Urinary bladder (tissue), 4 donors: ENCODE measurements around the gene F3. TPM values are rescaled to one million over a fixed set of nuclear protein-coding genes. Genes with fewer than 3 reads are reported as not detected.
A peak's percentile ranks its signal among the peaks of the same experiment; 100 is the strongest.

ENCODE experiments used
- DNase-seq: peaks from one replicate; pipeline ENCODE4 v3.0.0-alpha.2; 2015; ENCODE audit errors: extremely low spot score
- H3K27ac ChIP-seq: one replicate; pipeline ENCODE4 v1.5.1; 2013; ENCODE audit warnings: low read depth, mild to moderate bottlenecking, moderate library complexity
- H3K36me3 ChIP-seq: one replicate; pipeline ENCODE4 v1.6.1; 2013; ENCODE audit warnings: mild to moderate bottlenecking, moderate library complexity; ENCODE audit not compliant: insufficient read depth
- H3K4me1 ChIP-seq: one replicate; pipeline ENCODE4 v1.6.1; 2013; ENCODE audit warnings: mild to moderate bottlenecking, moderate library complexity; ENCODE audit not compliant: insufficient read depth
- H3K4me3 ChIP-seq: one replicate; pipeline ENCODE4 v1.5.1; 2013; ENCODE audit warnings: low read depth, low read length
- WGBS: extraction: QIAGEN DNeasy Blood & Tissue Kit; methylation state at CpG from one replicate; pipeline ENCODE4 v1.1.7; 2013; 5-methylcytosine and 5-hydroxymethylcytosine counted together
- polyA plus RNA-seq: library from polyadenylated mRNA; stranded (reverse); fragments of 200-250 nt; gene quantifications from one replicate; pipeline ENCODE4 v1.2.3, GENCODE V29; 2013
- total RNA-seq: library from RNA; depleted of rRNA; stranded (reverse); fragments of >200 nt; gene quantifications from one replicate; pipeline ENCODE4 v1.2.3, GENCODE V29; 2014
- donor health status: healthy with polysubstance abuse.
- donor health status: healthy.

F3 gene
- total and polyA plus RNA-seq, 2 donors, result 9.7 to 97.0 TPM

DNA sequence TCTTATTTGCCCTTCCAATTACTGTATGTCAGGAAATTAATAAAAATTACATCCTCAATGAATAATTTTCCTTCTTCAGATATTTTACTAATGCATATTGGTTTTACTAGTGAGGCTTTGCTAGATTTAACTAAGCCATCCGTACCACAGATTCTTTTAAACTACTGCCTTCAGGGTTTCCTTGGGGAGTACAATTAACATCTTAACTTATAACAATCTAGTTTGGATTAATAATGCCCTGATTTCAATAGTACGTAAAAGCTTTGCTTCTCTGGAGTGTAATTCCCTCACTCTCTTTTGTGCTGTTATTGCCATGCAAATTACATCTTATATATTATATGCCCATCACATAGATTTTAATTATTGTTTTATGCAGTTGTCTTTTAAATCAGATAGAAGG is 24.3 kb upstream of the F3 start:
- Histone ChIP-seq H3K27ac (no peak overlapping the region), H3K4me1 (no peaks in the 10 kb centered on the region), H3K36me3 (no peaks in the 10 kb centered on the region), H3K4me3 (no peak overlapping the region)
- DNase-seq, result no peak
- 97% methylated on average over 2 of the region's 2 CpGs for WGBS

DNA sequence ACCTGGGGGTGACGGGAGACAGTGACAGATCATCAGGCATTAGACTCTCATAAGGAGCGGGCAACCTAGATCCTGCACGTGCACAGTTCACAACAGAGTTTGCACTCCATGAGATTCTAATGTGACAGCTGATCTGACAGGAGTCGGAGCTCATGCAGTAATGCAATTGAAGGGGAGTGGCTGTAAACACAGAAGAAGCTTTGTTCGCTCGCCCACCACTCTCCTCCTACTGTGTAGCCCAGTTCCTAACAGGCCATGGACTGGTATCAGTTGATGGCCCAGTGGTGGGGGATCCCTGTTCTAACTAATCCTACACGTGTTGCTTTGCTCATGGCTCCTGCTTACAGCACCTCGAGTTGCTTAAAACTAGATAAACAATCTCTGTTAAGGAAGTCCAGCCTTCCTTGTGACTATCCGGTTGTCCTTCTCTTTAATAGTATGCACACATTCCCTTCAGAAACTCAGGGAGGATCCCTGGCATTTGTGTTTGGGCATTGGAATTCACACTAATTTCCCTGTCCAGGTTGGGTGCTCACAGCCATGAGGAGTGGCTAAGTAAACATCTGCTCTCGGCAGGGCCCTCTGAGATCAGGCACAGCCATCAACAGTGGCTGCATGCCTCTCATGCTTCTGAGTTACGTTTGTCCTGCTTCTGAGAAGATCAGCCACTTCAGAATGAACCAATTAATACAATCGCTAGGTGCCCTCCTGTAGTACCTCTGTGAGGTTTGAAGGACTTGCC is 21.1 kb upstream of the F3 start:
- DNase-seq, result no peak
- WGBS, result 72% methylated on average over 12 of the region's 12 CpGs
- no peak overlapping the region for H3K27ac ChIP-seq
- no peaks in the 10 kb centered on the region for H3K36me3 ChIP-seq
- H3K4me3 ChIP-seq, result no peak overlapping the region
- no peaks in the 10 kb centered on the region for H3K4me1 ChIP-seq

DNA sequence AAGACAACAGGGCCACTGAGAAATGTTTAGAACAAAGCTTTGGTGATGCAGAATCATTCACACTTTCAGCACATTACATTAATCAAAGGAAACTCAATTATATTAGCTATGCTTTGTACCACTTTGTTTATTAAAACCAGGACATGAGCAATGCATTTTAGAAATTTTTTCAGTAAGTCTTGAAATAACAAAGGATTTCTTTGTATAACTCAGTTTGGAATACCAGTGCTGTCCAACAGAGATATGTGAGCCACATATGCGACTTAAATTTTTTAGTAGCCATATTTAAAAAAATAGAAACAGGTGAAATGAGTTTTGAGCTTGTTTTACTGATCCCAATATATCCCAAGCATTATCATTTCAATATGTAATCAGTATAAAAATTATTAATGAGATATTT is 18.8 kb upstream of the F3 start:
- Histone ChIP-seq H3K4me1 (no peaks in the 10 kb centered on the region), H3K4me3 (no peak overlapping the region), H3K36me3 (no peaks in the 10 kb centered on the region), H3K27ac (no peak overlapping the region)
- 41% methylated on average over 1 of the region's 1 CpG for WGBS
- no peak for DNase-seq

DNA sequence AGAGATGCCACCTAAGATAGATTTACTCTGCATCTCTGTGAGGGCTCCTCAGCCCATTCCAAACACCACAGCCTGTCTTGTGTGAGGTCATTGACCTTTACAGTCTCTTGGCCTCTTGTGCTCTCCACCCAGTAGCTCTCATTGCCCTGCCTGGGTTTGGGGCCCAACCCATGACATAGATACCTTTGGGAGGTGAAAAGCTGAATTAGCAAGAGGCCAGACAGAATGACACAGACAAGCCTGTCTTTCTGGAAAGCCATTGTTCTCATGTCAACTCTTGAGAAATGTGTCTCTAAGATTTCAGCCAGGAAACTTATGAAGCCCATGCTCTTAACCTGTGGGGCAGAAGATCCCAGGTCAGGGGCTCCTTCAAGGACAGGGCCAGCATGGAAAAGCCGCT is 18.4 kb upstream of the F3 start:
- Histone ChIP-seq H3K36me3 (no peaks in the 10 kb centered on the region), H3K4me3 (no peak overlapping the region), H3K4me1 (no peaks in the 10 kb centered on the region), H3K27ac (no peak overlapping the region)
- 86% methylated on average over 1 of the region's 1 CpG for WGBS
- no peak for DNase-seq

DNA sequence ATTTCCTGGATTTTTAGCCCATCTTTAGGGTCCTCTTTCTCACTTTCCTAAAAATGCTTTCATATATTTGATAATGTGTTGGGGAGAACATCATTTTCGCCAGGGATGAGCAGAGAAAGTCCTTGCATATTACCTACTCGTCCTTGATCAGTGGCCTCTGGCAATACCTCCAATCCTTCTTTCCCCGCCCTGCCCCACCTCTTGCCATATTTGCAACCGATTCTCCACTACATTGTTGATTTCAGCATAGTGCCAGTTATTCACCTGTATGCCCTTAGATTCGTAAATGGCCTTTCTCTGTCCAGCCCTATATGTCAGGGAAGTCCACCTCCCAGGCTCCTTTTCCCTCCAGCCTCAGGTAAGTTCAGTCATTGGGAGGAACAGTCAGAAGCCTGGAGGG is 13.5 kb upstream of the F3 start:
- 95% methylated on average over 5 of the region's 5 CpGs for WGBS
- Histone ChIP-seq H3K4me1 (no peaks in the 10 kb centered on the region), H3K4me3 (no peak overlapping the region), H3K36me3 (no peaks in the 10 kb centered on the region), H3K27ac (no peak overlapping the region)
- no peak for DNase-seq

DNA sequence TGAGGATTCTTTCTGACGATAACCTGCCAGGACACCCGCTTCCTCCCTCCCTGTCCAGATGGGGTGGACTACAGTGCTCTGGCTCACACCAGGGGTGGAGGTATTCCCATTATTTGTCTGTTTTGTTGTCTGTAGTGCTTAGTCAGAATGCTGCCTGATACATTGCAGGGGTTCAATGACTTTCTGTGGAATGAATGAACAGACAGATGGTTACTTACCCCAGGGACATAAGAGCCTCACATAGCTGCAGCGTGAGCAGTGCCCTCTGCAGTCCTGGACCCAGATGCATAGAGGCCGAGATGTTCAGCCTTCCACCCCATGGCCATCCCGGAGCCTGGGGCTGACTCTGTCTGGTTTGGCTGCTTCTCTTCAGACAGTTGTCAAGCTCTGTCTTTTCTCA is 13.0 kb upstream of the F3 start:
- no peak for DNase-seq
- H3K4me1 ChIP-seq, result no peaks in the 10 kb centered on the region
- no peak overlapping the region for H3K27ac ChIP-seq
- no peaks in the 10 kb centered on the region for H3K36me3 ChIP-seq
- WGBS, result 92% methylated on average over 5 of the region's 5 CpGs
- no peak overlapping the region for H3K4me3 ChIP-seq

DNA sequence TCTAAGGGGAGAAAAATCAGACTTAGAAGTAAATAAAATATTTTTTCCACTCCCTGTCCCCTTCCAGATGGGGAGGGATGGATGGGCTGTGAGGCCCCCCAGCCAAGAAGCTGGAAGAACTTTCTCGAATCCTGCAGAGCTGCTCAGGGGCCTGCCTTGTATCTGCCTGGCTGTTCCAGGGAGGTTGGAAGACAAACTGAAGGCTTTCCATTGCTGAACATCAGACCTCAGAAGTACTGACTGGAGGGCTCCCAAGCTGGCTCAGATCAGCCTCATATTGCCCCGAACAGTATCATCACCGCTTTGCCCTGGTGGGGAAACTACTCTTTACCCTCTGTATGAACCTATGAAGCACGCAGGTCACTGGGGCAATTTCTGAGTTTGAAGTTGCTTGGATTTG is 12.4 kb upstream of the F3 start:
- DNase-seq, result no peak
- H3K27ac ChIP-seq, result no peak overlapping the region
- no peaks in the 10 kb centered on the region for H3K36me3 ChIP-seq
- H3K4me3 ChIP-seq, result no peak overlapping the region
- whole genome bisulfite sequencing, result 80% methylated on average over 4 of the region's 4 CpGs
- H3K4me1 ChIP-seq, result no peaks in the 10 kb centered on the region

DNA sequence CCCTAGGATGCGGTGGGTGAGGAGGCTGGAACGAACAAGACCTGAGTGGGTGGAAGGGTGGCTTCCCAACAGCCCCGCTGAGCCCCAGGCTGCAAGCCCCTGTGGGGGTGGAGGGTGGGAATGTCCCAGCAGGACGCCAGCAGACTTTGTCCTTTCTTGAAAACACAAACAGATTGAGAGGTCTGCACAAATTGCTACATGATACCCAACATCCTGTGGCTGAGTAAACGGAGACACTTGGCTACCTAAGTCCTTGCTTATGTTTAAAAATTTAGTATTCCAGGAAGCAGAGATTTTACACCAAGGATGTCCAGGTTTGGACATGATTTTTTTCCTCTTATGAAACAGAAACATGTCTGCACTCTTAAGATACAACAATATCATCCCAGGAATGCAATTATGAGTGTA is 11.8 kb upstream of the F3 start:
- peak overlapping the region; percentile 74 for H3K27ac ChIP-seq
- no peak for DNase-seq

DNA sequence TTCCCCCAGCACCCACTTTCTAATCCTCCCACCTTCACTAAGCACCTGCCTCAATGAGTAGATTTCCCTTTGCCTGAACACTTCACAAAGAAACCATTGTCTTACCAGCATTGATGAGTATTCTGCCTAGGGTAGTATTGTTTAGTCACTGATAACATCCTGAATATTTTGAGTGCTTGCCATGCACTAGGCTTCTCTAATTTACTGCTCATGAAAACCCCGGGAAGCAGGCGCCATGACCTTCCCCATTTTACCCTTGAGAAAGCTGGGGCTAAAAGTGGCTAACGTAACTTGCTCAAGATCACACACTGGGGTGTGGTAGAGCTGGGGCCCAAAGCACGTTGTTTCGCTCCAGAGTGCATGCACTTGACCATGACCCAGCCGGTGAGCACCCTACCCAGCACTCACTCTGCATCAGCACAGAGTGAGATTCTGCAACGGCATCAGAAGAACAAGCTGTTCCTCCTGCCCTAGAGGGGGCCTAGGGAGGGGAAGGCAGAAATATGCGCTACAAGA is 10.6 kb upstream of the F3 start:
- H3K27ac ChIP-seq, result peak overlapping the region; percentile 59
- no peaks in the 10 kb centered on the region for H3K4me1 ChIP-seq
- no peak overlapping the region for H3K4me3 ChIP-seq
- 82% methylated on average over 8 of the region's 8 CpGs for WGBS
- no peak for DNase-seq
- no peaks in the 10 kb centered on the region for H3K36me3 ChIP-seq

More for the DNA sequence above, 11.8 kb upstream of the F3 start:
- WGBS, result 55% methylated on average over 5 of the region's 5 CpGs
- Histone ChIP-seq H3K4me1 (no peaks in the 10 kb centered on the region), H3K36me3 (no peaks in the 10 kb centered on the region), H3K4me3 (no peak overlapping the region)

DNA sequence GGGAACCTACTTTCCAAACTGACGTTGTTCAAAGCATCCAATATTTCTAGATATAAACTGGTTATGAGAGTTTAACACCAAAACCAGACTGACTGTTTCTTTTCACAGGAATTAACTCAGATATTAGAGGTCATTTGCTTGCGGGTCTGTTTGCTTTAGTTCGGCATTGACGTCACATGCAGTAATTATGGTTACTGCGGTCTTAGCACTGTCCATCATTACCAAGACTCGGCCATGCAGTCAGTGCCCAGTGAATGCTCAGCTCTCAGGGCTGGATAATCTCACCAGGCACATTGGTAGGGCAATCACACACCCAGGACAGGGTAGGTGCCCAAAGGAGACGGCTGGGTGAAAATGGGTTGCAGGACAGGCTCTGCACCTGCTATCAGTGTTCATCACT is 9.9 kb upstream of the F3 start:
- Histone ChIP-seq H3K27ac (peak overlapping the region; percentile 77), H3K4me3 (no peak overlapping the region), H3K36me3 (no peaks in the 10 kb centered on the region), H3K4me1 (no peaks in the 10 kb centered on the region)
- WGBS, result 73% methylated on average over 7 of the region's 7 CpGs
- DNase-seq, result no peak

DNA sequence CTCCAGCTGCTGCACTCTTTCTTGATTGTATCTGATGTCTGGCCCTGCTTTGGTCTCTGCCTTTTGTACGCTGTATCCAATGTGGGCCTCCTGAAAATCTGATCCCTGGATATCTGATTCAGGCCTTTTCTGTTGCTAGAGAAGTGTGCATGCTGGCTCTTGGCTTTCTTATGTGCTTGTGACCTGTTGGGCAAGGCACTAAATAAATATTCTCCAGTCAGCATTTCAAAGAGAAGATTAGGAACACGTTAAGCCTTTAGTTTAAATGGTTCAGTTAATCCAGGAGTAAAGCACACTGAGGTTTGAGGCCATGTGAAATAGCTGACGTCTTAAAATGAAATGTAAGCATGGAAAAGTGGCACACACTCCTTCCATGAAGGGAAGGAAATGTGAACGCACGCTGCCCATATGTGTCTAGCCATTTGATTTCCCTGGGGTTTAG is 9.3 kb upstream of the F3 start:
- no peak overlapping the region for H3K4me3 ChIP-seq
- H3K36me3 ChIP-seq, result no peaks in the 10 kb centered on the region
- no peak for DNase-seq
- no peaks in the 10 kb centered on the region for H3K4me1 ChIP-seq
- H3K27ac ChIP-seq, result peak overlapping the region; percentile 78
- 34% methylated on average over 5 of the region's 5 CpGs for WGBS

DNA sequence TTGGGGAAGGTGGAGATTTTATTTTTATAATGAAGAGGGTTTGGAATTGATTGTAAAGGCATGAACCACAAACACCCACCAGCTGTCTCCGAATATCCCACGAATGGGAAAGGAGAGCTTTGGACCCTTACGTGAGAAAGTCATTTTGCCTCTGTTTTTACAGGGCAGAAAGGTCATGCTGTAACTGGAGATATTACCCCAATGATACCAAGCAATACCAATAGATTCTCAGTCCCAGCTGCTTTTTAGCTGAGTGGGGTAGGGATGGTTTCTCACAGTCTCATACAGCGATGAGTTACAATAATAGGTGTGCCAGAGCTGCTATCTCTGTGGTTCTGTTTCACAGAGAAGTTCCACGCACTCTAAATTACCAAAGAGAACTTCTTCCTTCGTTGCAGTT is 8.8 kb upstream of the F3 start:
- no peak for DNase-seq
- 62% methylated on average over 6 of the region's 6 CpGs for WGBS
- peak overlapping the region; percentile 78 for H3K27ac ChIP-seq
- H3K4me1 ChIP-seq, result no peaks in the 10 kb centered on the region
- H3K36me3 ChIP-seq, result no peaks in the 10 kb centered on the region
- no peak overlapping the region for H3K4me3 ChIP-seq

DNA sequence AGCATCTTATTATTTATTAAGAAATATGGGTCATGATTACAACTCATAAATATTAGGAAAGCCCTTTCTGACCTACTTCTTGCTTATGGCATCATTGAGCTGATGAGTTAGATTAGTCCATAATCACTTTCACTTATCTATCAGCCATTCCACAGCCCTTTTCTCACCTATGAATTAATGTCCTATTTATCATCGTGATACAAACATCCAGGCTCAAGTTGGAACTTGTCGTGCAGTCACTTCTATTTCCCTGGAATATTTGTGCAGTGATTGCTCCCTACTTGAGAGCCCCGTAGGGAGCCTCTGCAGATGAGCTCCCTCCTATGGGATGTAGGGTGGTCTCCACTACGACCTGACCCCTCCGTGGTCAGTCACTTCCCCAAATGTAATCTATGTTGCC is 8.1 kb upstream of the F3 start:
- peak overlapping the region; percentile 78 for H3K27ac ChIP-seq
- WGBS, result 63% methylated on average over 5 of the region's 5 CpGs
- DNase-seq, result no peak
- no peaks in the 10 kb centered on the region for H3K4me1 ChIP-seq
- no peaks in the 10 kb centered on the region for H3K36me3 ChIP-seq
- H3K4me3 ChIP-seq, result no peak overlapping the region

DNA sequence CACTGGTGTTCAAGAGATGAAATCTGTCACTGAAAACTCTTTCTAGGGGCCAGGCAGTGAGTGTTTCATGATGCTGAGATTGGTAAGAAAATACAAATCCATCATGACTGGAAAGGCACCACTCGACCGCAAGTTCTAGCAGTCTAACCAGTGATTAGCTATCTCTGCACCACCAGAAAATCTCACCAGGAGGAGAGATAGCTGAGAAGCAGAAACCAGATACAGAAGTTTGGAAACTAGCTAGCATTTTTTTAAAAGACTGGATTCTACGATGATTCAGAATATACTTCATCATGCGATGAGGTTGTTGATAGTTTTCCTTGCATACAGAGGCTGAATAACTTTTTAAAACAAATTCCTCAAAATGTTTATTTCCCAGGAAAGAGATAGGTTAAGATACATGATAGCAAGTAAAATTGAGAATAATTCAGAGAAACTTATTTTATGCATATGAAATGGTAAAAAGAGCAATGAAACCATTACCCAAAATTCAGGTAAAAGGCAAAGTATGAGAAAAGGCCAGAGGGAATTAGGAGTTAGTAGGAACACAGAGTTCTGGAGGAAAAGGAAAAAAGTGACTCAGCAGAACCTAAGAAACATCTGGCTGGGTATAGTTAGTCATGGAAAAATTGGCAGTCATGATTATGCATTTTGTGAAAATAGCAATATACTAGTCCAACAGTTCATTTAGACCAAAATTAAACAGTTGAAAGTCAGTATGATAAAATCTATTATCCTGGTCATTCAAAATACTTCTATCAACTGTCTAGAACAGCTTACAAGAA is 3.3 kb upstream of the F3 start:
- WGBS, result 70% methylated on average over 4 of the region's 4 CpGs
- Histone ChIP-seq H3K4me1 (no peaks in the 10 kb centered on the region), H3K36me3 (no peaks in the 10 kb centered on the region), H3K4me3 (no peak overlapping the region), H3K27ac (no peak overlapping the region)
- DNase-seq, result no peak
